HepG2 (cell line): ENCODE results near the gene CABLES2.

Experiments used
- EP300 ChIP-seq, 3 experiments: sonication (generic) in 1 of 3; formaldehyde crosslinking in 1 of 3; IDR thresholded peaks; 2 replicates each; pipeline versions ENCODE4 v1.5.1 to v1.6.1; 2011 to 2020; ENCODE audit warnings: low read depth in 2 of 3, low read length in 2 of 3, borderline replicate concordance in 1 of 3, improper control_type of control experiment in 1 of 3, mild to moderate bottlenecking in 1 of 3, missing genetic modification reagents in 1 of 3, moderate library complexity in 1 of 3
- HDAC1 ChIP-seq: sonication (generic); formaldehyde crosslinking; IDR thresholded peaks from 2 replicates; pipeline ENCODE4 v1.5.1; 2020; ENCODE audit warnings: mild to moderate bottlenecking, missing genetic modification reagents
- PHF8 ChIP-seq: sonication (generic); formaldehyde crosslinking; IDR thresholded peaks from 2 replicates; pipeline ENCODE4 v1.5.0; 2020; ENCODE audit warnings: missing genetic modification reagents
- POLR2A ChIP-seq, 2 experiments: IDR thresholded peaks; 2 replicates each; pipeline ENCODE4 v1.6.1; 2011; ENCODE audit warnings: low read depth in 2 of 2, low read length in 2 of 2, mild to moderate bottlenecking in 1 of 2, moderate library complexity in 1 of 2; ENCODE audit not compliant: insufficient read depth in 1 of 2
- SALL2 ChIP-seq: sonication (generic); formaldehyde crosslinking; IDR thresholded peaks from 2 replicates; pipeline ENCODE4 v1.8.1; 2023; ENCODE audit warnings: mild to moderate bottlenecking, missing genetic modification reagents, inconsistent platforms
- TARDBP ChIP-seq: sonication (generic); formaldehyde crosslinking; IDR thresholded peaks from 2 replicates; pipeline ENCODE4 v1.8.0; 2022; ENCODE audit warnings: mild to moderate bottlenecking, missing genetic modification reagents
- ZNF10 ChIP-seq: sonication (generic); formaldehyde crosslinking; IDR thresholded peaks from 2 replicates; pipeline ENCODE4 v1.4.0; 2020; ENCODE audit warnings: mild to moderate bottlenecking, low read depth, missing genetic modification reagents, borderline replicate concordance
- ZNF660 ChIP-seq: sonication (generic); formaldehyde crosslinking; IDR thresholded peaks from 2 replicates; pipeline ENCODE4 v1.5.1; 2020; ENCODE audit warnings: mild to moderate bottlenecking, low read depth, missing genetic modification reagents, borderline replicate concordance
- ZNF782 ChIP-seq: sonication (generic); formaldehyde crosslinking; IDR thresholded peaks from 2 replicates; pipeline ENCODE4 v1.4.0; 2020; ENCODE audit warnings: missing genetic modification reagents, mild to moderate bottlenecking, borderline replicate concordance
- TF ChIP-seq, protein P1 (sequence below): sonication (generic); formaldehyde crosslinking; IDR thresholded peaks from 2 replicates; pipeline ENCODE4 v1.5.0; 2020; ENCODE audit warnings: mild to moderate bottlenecking, missing genetic modification reagents, moderate library complexity
- TF ChIP-seq, protein P2 (sequence below): sonication (generic); formaldehyde crosslinking; IDR thresholded peaks from 2 replicates; pipeline ENCODE4 v1.4.0; 2020; ENCODE audit warnings: missing genetic modification reagents

DNA sequence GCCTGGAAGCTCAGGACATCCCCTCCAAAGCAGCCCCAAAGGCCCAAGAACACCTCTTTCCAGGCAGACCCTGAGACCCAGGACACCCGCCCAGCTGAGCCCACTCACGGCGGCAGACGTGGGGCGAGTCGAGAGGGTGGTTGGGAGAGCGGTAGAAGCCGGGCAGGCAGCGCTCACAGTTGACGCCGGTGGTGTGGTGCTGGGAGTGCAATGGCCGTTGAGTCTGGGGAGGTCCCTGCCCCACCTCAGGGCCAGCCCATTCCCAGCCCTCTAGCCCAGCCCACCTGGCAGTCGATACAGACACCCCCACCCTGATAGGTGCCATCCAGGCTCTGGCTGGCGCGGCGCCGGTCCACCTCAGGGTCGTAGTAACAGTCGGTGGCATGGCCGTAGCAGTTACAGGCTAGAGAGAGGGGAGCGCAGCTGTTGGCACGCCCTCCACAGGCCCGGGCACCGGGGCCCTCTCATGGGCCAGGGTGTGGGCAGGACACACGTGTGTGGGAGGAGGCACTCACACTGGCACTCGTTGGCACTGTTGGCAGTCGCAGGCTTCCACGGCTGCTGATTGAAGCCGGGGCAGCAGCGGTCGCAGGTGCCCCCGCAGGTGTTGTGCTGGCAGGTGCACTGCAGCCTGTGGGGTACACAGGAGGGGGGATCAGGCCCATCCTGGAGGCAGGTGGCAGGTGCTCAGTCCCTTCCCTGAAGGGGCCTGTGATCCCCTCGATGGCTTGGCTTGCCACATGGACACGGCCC is 60.5 kb downstream of the CABLES2 start:
- TF ChIP-seq POLR2A (IDR thresholded peaks at IDR 0.05; ENCODE audit: insufficient read depth in 1 of 2, low read depth in 2 of 2, low read length in 2 of 2) = no peak
- no peak for TF ChIP-seq HDAC1 (CRISPR knock-in tag)
- no peak for TF ChIP-seq EP300 (IDR thresholded peaks at IDR 0.05; ENCODE audit: low read depth in 2 of 2, low read length in 2 of 2)
- no peak for TF ChIP-seq EP300 (CRISPR knock-in tag; IDR thresholded peaks at IDR 0.05; ENCODE audit: borderline replicate concordance)
- TF ChIP-seq SALL2 (CRISPR knock-in tag) = no peak
- TF ChIP-seq, protein P1, sequence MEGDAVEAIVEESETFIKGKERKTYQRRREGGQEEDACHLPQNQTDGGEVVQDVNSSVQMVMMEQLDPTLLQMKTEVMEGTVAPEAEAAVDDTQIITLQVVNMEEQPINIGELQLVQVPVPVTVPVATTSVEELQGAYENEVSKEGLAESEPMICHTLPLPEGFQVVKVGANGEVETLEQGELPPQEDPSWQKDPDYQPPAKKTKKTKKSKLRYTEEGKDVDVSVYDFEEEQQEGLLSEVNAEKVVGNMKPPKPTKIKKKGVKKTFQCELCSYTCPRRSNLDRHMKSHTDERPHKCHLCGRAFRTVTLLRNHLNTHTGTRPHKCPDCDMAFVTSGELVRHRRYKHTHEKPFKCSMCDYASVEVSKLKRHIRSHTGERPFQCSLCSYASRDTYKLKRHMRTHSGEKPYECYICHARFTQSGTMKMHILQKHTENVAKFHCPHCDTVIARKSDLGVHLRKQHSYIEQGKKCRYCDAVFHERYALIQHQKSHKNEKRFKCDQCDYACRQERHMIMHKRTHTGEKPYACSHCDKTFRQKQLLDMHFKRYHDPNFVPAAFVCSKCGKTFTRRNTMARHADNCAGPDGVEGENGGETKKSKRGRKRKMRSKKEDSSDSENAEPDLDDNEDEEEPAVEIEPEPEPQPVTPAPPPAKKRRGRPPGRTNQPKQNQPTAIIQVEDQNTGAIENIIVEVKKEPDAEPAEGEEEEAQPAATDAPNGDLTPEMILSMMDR (CRISPR knock-in tag) = no peak
- TF ChIP-seq TARDBP (CRISPR knock-in tag) = no peak
- TF ChIP-seq PHF8 = no peak; the same call in 1 of the 2 replicates
- no peak for TF ChIP-seq ZNF660 (CRISPR knock-in tag)
- TF ChIP-seq ZNF10 = no peak
- TF ChIP-seq ZNF782 = no peak
- TF ChIP-seq, protein P2, sequence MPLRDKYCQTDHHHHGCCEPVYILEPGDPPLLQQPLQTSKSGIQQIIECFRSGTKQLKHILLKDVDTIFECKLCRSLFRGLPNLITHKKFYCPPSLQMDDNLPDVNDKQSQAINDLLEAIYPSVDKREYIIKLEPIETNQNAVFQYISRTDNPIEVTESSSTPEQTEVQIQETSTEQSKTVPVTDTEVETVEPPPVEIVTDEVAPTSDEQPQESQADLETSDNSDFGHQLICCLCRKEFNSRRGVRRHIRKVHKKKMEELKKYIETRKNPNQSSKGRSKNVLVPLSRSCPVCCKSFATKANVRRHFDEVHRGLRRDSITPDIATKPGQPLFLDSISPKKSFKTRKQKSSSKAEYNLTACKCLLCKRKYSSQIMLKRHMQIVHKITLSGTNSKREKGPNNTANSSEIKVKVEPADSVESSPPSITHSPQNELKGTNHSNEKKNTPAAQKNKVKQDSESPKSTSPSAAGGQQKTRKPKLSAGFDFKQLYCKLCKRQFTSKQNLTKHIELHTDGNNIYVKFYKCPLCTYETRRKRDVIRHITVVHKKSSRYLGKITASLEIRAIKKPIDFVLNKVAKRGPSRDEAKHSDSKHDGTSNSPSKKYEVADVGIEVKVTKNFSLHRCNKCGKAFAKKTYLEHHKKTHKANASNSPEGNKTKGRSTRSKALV = no peak
